Measurements from ENCODE around the gene ADTRP. TPM values are rescaled to one million over a fixed set of nuclear protein-coding genes. Genes with fewer than 3 reads are reported as not detected.

Gene ADTRP
- total and polyA plus RNA-seq, 4 donors = 0.82 to 7.4 (median 1.2) TPM

GRCh38 chr6:11798096-11798495, 19.5 kb upstream of the ADTRP start:
- Histone ChIP-seq H3K9me3 (ENCODE audit: control insufficient read depth, low read length) (no peaks in the 10 kb centered on the region), H3K4me1 (ENCODE audit: control insufficient read depth in 1 of 2, insufficient read depth in 2 of 2, low read length in 2 of 2) (peaks cover 0 to 2% of the 10 kb centered on the region in 2 donors), H3K36me3 (ENCODE audit: control insufficient read depth in 1 of 2, insufficient read depth in 2 of 2, low read length in 1 of 2) (no peaks in the 10 kb centered on the region), H3K4me3 (ENCODE audit: low read length in 2 of 2) (no peak overlapping the region), H3K27me3 (ENCODE audit: control insufficient read depth in 1 of 2, insufficient read depth in 2 of 2, low read length in 1 of 2) (no peaks in the 10 kb centered on the region), H3K27ac (ENCODE audit: low read depth in 1 of 2, low read length in 2 of 2) (no peak overlapping the region)
- ATAC-seq (ENCODE audit: low FRiP score) (no peak), DNase-seq (no peak)
- WGBS, 2 donors = 74 to 82% methylated on average over 1 of the region's 1 CpG
- intact Hi-C loops (cut with DNase I) = no loop called here

GRCh38 chr6:11796829-11797228, 18.2 kb upstream of the ADTRP start:
- intact Hi-C loops (cut with DNase I) = no loop called here
- Histone ChIP-seq H3K4me1 (ENCODE audit: control insufficient read depth in 1 of 2, insufficient read depth in 2 of 2, low read length in 2 of 2) (peaks cover 0 to 2% of the 10 kb centered on the region in 2 donors), H3K27ac (ENCODE audit: low read depth in 1 of 2, low read length in 2 of 2) (no peak overlapping the region), H3K27me3 (ENCODE audit: control insufficient read depth in 1 of 2, insufficient read depth in 2 of 2, low read length in 1 of 2) (no peaks in the 10 kb centered on the region), H3K9me3 (ENCODE audit: control insufficient read depth, low read length) (no peaks in the 10 kb centered on the region), H3K4me3 (ENCODE audit: low read length in 2 of 2) (no peak overlapping the region), H3K36me3 (ENCODE audit: control insufficient read depth in 1 of 2, insufficient read depth in 2 of 2, low read length in 1 of 2) (no peaks in the 10 kb centered on the region)
- no peak for ATAC-seq (ENCODE audit: low FRiP score)
- WGBS, 2 donors = 51 to 62% methylated on average over 5 of the region's 5 CpGs
- DNase-seq = no peak

GRCh38 chr6:11795403-11795802, 16.8 kb upstream of the ADTRP start:
- DNase-seq (no peak), ATAC-seq (ENCODE audit: low FRiP score) (no peak)
- Histone ChIP-seq H3K36me3 (ENCODE audit: control insufficient read depth in 1 of 2, insufficient read depth in 2 of 2, low read length in 1 of 2) (no peaks in the 10 kb centered on the region), H3K9me3 (ENCODE audit: control insufficient read depth, low read length) (no peaks in the 10 kb centered on the region), H3K4me3 (ENCODE audit: low read length in 2 of 2) (no peak overlapping the region), H3K27ac (ENCODE audit: low read depth in 1 of 2, low read length in 2 of 2) (no peak overlapping the region), H3K4me1 (ENCODE audit: control insufficient read depth in 1 of 2, insufficient read depth in 2 of 2, low read length in 2 of 2) (peaks cover 0 to 2% of the 10 kb centered on the region in 2 donors), H3K27me3 (ENCODE audit: control insufficient read depth in 1 of 2, insufficient read depth in 2 of 2, low read length in 1 of 2) (no peaks in the 10 kb centered on the region)
- intact Hi-C loops (cut with DNase I) = no loop called here
- WGBS, 2 donors = 71 to 82% methylated on average over 4 of the region's 4 CpGs

GRCh38 chr6:11793277-11793676, 14.7 kb upstream of the ADTRP start:
- Histone ChIP-seq H3K27ac (ENCODE audit: low read depth in 1 of 2, low read length in 2 of 2) (no peak overlapping the region), H3K27me3 (ENCODE audit: control insufficient read depth in 1 of 2, insufficient read depth in 2 of 2, low read length in 1 of 2) (no peaks in the 10 kb centered on the region), H3K4me1 (ENCODE audit: control insufficient read depth in 1 of 2, insufficient read depth in 2 of 2, low read length in 2 of 2) (peaks cover 0 to 2% of the 10 kb centered on the region in 2 donors), H3K36me3 (ENCODE audit: control insufficient read depth in 1 of 2, insufficient read depth in 2 of 2, low read length in 1 of 2) (no peaks in the 10 kb centered on the region), H3K9me3 (ENCODE audit: control insufficient read depth, low read length) (no peaks in the 10 kb centered on the region), H3K4me3 (ENCODE audit: low read length in 2 of 2) (no peak overlapping the region)
- DNase-seq (no peak), ATAC-seq (ENCODE audit: low FRiP score) (no peak)
- WGBS, 2 donors = 99 to 100% methylated on average over 1 of the region's 1 CpG
- intact Hi-C loops (cut with DNase I) = no loop called here

- WGBS, 2 donors = 93% methylated on average over 8 of the region's 8 CpGs
- ATAC-seq (ENCODE audit: low FRiP score) (no peak), DNase-seq (no peak)
- Histone ChIP-seq H3K27me3 (ENCODE audit: control insufficient read depth in 1 of 2, insufficient read depth in 2 of 2, low read length in 1 of 2) (no peaks in the 10 kb centered on the region), H3K27ac (ENCODE audit: low read depth in 1 of 2, low read length in 2 of 2) (no peak overlapping the region), H3K4me3 (ENCODE audit: low read length in 2 of 2) (no peak overlapping the region), H3K4me1 (ENCODE audit: control insufficient read depth in 1 of 2, insufficient read depth in 2 of 2, low read length in 2 of 2) (peaks cover 0 to 2% of the 10 kb centered on the region in 2 donors), H3K9me3 (ENCODE audit: control insufficient read depth, low read length) (no peaks in the 10 kb centered on the region), H3K36me3 (ENCODE audit: control insufficient read depth in 1 of 2, insufficient read depth in 2 of 2, low read length in 1 of 2) (no peaks in the 10 kb centered on the region)
- intact Hi-C loops (cut with DNase I) = no loop called here
Observed at GRCh38 chr6:11791354-11792107, 12.9 kb upstream of the ADTRP start.

GRCh38 chr6:11789744-11790143, 11.1 kb upstream of the ADTRP start:
- Histone ChIP-seq H3K4me1 (ENCODE audit: control insufficient read depth in 1 of 2, insufficient read depth in 2 of 2, low read length in 2 of 2) (no peaks in the 10 kb centered on the region), H3K9me3 (ENCODE audit: control insufficient read depth, low read length) (no peaks in the 10 kb centered on the region), H3K36me3 (ENCODE audit: control insufficient read depth in 1 of 2, insufficient read depth in 2 of 2, low read length in 1 of 2) (no peaks in the 10 kb centered on the region), H3K27ac (ENCODE audit: low read depth in 1 of 2, low read length in 2 of 2) (no peak overlapping the region), H3K27me3 (ENCODE audit: control insufficient read depth in 1 of 2, insufficient read depth in 2 of 2, low read length in 1 of 2) (no peaks in the 10 kb centered on the region), H3K4me3 (ENCODE audit: low read length in 2 of 2) (no peak overlapping the region)
- no peak for DNase-seq
- 90 to 94% methylated on average over 5 of the region's 5 CpGs for WGBS, 2 donors
- intact Hi-C loops (cut with DNase I) = no loop called here
- ATAC-seq (ENCODE audit: low FRiP score) = no peak

- Histone ChIP-seq H3K4me1 (ENCODE audit: control insufficient read depth in 1 of 2, insufficient read depth in 2 of 2, low read length in 2 of 2) (no peaks in the 10 kb centered on the region), H3K9me3 (ENCODE audit: control insufficient read depth, low read length) (no peaks in the 10 kb centered on the region), H3K4me3 (ENCODE audit: low read length in 2 of 2) (no peak overlapping the region), H3K27me3 (ENCODE audit: control insufficient read depth in 1 of 2, insufficient read depth in 2 of 2, low read length in 1 of 2) (no peaks in the 10 kb centered on the region), H3K27ac (ENCODE audit: low read depth in 1 of 2, low read length in 2 of 2) (no peak overlapping the region), H3K36me3 (ENCODE audit: control insufficient read depth in 1 of 2, insufficient read depth in 2 of 2, low read length in 1 of 2) (no peaks in the 10 kb centered on the region)
- ATAC-seq (ENCODE audit: low FRiP score) (no peak), DNase-seq (no peak)
- intact Hi-C loops (cut with DNase I) = no loop called here
- WGBS, 2 donors = 92 to 96% methylated on average over 4 of the region's 4 CpGs
Observed at GRCh38 chr6:11788043-11788442, 9.4 kb upstream of the ADTRP start.

- Histone ChIP-seq H3K27ac (ENCODE audit: low read depth in 1 of 2, low read length in 2 of 2) (no peak overlapping the region), H3K36me3 (ENCODE audit: control insufficient read depth in 1 of 2, insufficient read depth in 2 of 2, low read length in 1 of 2) (no peaks in the 10 kb centered on the region), H3K4me3 (ENCODE audit: low read length in 2 of 2) (no peak overlapping the region), H3K4me1 (ENCODE audit: control insufficient read depth in 1 of 2, insufficient read depth in 2 of 2, low read length in 2 of 2) (no peaks in the 10 kb centered on the region), H3K9me3 (ENCODE audit: control insufficient read depth, low read length) (no peaks in the 10 kb centered on the region), H3K27me3 (ENCODE audit: control insufficient read depth in 1 of 2, insufficient read depth in 2 of 2, low read length in 1 of 2) (no peaks in the 10 kb centered on the region)
- intact Hi-C loops (cut with DNase I) = no loop called here
- ATAC-seq (ENCODE audit: low FRiP score) (no peak), DNase-seq (no peak)
- 72 to 76% methylated on average over 14 of the region's 14 CpGs for WGBS, 2 donors
Observed at GRCh38 chr6:11785774-11786579, 7.4 kb upstream of the ADTRP start.

GRCh38 chr6:11785415-11785773, 6.8 kb upstream of the ADTRP start:
- Histone ChIP-seq H3K9me3 (ENCODE audit: control insufficient read depth, low read length) (no peaks in the 10 kb centered on the region), H3K27ac (ENCODE audit: low read depth in 1 of 2, low read length in 2 of 2) (no peak overlapping the region), H3K36me3 (ENCODE audit: control insufficient read depth in 1 of 2, insufficient read depth in 2 of 2, low read length in 1 of 2) (no peaks in the 10 kb centered on the region), H3K27me3 (ENCODE audit: control insufficient read depth in 1 of 2, insufficient read depth in 2 of 2, low read length in 1 of 2) (no peaks in the 10 kb centered on the region), H3K4me1 (ENCODE audit: control insufficient read depth in 1 of 2, insufficient read depth in 2 of 2, low read length in 2 of 2) (no peaks in the 10 kb centered on the region), H3K4me3 (ENCODE audit: low read length in 2 of 2) (no peak overlapping the region)
- no peak for DNase-seq
- ATAC-seq (ENCODE audit: low FRiP score) = no peak
- intact Hi-C loops (cut with DNase I) = no loop called here
- 70 to 71% methylated on average over 5 of the region's 5 CpGs for WGBS, 2 donors
